PC-3 (cell line): ENCODE results near the gene ONECUT3. TPM values are rescaled to one million over a fixed set of nuclear protein-coding genes. Genes with fewer than 3 reads are reported as not detected.

Experiments used
- ATAC-seq: fragments of 200-7000 bp; cut with Tn5 transposase; 2 replicates; pipeline ENCODE4 v1.9.1; 2020; ENCODE audit warnings: mild to moderate bottlenecking, moderate library complexity
- BruUV-seq: library from RNA; stranded (reverse); fragments of 400-500 nt; replicated peaks from 2 replicates; lab custom pipeline; 2021; lab: Mats Ljungman, UMichigan
- CTCF ChIA-PET: fragments of 300-600 bp; sonication (Branson Sonifier 250); formaldehyde crosslinking; loops from one replicate; lab custom pipeline; 2022; ENCODE audit warnings: antibody characterized with exemption; lab: Charles Lee
- POLR2A ChIA-PET: fragments of 300-600 bp; sonication (Branson Sonifier 250); formaldehyde crosslinking; loops from one replicate; lab custom pipeline; 2022; ENCODE audit warnings: antibody characterized with exemption; ENCODE audit not compliant: unreplicated experiment; lab: Charles Lee
- DNase-seq: peaks from one replicate; pipeline ENCODE4 v3.0.0-alpha.2; 2015
- H2AFZ ChIP-seq: fragments of 300-600 bp; sonication (generic); 2 replicates; pipeline ENCODE4 v1.6.0; 2016; ENCODE audit warnings: antibody characterized with exemption, low read length
- H3F3A ChIP-seq: fragments of 300-600 bp; sonication (generic); one replicate; pipeline ENCODE4 v1.6.0; 2017; ENCODE audit warnings: antibody characterized with exemption, low read length, control low read depth, mild to moderate bottlenecking; ENCODE audit not compliant: unreplicated experiment
- H3K27ac ChIP-seq: fragments of 300-600 bp; sonication (generic); 2 replicates; pipeline ENCODE4 v1.5.1; 2016; ENCODE audit warnings: mild to moderate bottlenecking, low read length
- H3K27me3 ChIP-seq: fragments of 300-600 bp; sonication (generic); 2 replicates; pipeline ENCODE4 v1.6.1; 2016; ENCODE audit warnings: low read length, mixed read lengths
- H3K36me3 ChIP-seq: fragments of 300-600 bp; sonication (generic); 2 replicates; pipeline ENCODE4 v1.6.1; 2016; ENCODE audit warnings: low read depth, mixed run types, low read length, mixed read lengths
- H3K4me1 ChIP-seq: fragments of 300-600 bp; sonication (generic); 2 replicates; pipeline ENCODE4 v1.5.1; 2016; ENCODE audit warnings: low read length; ENCODE audit not compliant: insufficient read depth
- H3K4me2 ChIP-seq: fragments of 300-600 bp; sonication (generic); 2 replicates; pipeline ENCODE4 v1.6.0; 2016; ENCODE audit warnings: low read length
- H3K4me3 ChIP-seq: fragments of 300-600 bp; sonication (generic); 2 replicates; pipeline ENCODE4 v1.5.1; 2016; ENCODE audit warnings: mild to moderate bottlenecking, low read length, mixed read lengths
- H3K79me2 ChIP-seq: fragments of 300-600 bp; sonication (generic); 2 replicates; pipeline ENCODE4 v1.6.1; 2017; ENCODE audit warnings: low read length, mixed read lengths
- H3K9ac ChIP-seq: fragments of 300-600 bp; sonication (generic); 2 replicates; pipeline ENCODE4 v1.6.0; 2016; ENCODE audit warnings: mild to moderate bottlenecking, low read length
- H3K9me2 ChIP-seq: fragments of 300-600 bp; sonication (generic); replicated peaks from 2 replicates; pipeline ENCODE4 v1.6.1; 2016; ENCODE audit warnings: mixed run types, low read length, mixed read lengths
- H3K9me3 ChIP-seq: fragments of 300-600 bp; sonication (generic); 2 replicates; pipeline ENCODE4 v1.6.1; 2016; ENCODE audit warnings: low read length, mixed read lengths
- H4K20me1 ChIP-seq: fragments of 300-600 bp; sonication (generic); 2 replicates; pipeline ENCODE4 v1.6.1; 2016; ENCODE audit warnings: low read length, mixed read lengths
- EZH2 ChIP-seq: fragments of 300-600 bp; sonication (generic); IDR thresholded peaks from one replicate; pipeline ENCODE4 v1.6.1; 2017; ENCODE audit warnings: antibody characterized with exemption, mild to moderate bottlenecking, low read length; ENCODE audit not compliant: unreplicated experiment
- EZH2phosphoT487 ChIP-seq: fragments of 300-600 bp; sonication (generic); IDR thresholded peaks from 2 replicates; pipeline ENCODE4 v1.6.1; 2018; ENCODE audit warnings: mild to moderate bottlenecking, antibody characterized with exemption, low read length, borderline replicate concordance
- intact Hi-C: fragments of 100-400 bp; cut with micrococcal nuclease; formaldehyde crosslinking; loops from 2 replicates; pipeline ENCODE4 v1.9.0; 2023
- total RNA-seq: library from RNA; depleted of rRNA; stranded (reverse); fragments of >200 nt; gene quantifications from 2 replicates; pipeline ENCODE4 v1.2.3, GENCODE V29; 2014
- TF ChIP-seq, protein P1 (sequence below): fragments of 300-600 bp; sonication (generic); conservative IDR thresholded peaks from 2 replicates; pipeline ENCODE4 v1.5.1; 2017; ENCODE audit warnings: antibody characterized with exemption, low read depth, mild to moderate bottlenecking, low read length

Gene ONECUT3
- total RNA-seq, 1 experiment from 2014 or later, result 1.4 TPM

DNA sequence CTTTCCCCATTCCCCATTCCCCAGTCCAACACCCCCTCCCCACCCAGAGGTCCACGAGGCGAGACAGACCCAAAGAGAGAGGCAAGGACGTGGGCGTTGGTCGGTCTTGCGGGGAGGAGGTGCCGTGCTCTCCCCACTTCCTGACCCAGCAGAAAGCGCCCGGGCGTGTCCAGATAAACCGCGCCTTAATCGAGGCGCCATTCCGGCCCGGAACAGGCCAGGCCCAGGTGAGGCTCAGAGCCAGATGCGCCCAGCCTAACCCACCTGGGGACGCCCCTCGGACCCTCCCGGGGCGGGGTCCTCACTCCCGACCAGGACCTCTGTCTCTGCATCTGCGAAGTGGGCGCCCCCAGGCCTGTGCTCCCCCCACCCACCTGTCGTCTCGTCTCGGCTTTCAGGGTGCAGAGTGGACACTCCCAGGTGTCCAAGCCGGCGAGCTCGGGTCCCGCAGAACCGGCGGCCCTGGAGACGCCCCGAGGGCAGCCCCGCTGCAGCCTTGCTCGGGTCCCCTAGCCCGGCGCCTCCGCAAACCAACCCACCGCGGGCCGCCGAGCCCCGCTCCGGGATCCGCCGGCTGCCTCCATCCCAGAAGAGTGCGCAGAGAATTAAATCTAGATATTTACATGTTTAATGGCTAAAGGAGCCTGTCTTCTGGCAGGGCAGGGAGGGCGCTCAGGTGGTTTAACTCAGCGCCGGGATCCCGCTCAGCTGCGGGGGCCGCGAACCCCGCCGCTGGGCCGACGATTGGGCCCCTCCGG is 5.0 kb upstream of the ONECUT3 start:
- TF ChIP-seq EZH2phosphoT487, result no peak
- Histone ChIP-seq H3K4me3 (peak overlapping the region; percentile 70), H3K9ac (peak overlapping the region; percentile 95), H3K9me2 (no peaks in the 10 kb centered on the region), H3K79me2 (no peaks in the 10 kb centered on the region), H4K20me1 (no peaks in the 10 kb centered on the region), H3K4me1 (peaks cover 42% of the 10 kb centered on the region), H3K27ac (peak overlapping the region; percentile 99), H3K36me3 (no peaks in the 10 kb centered on the region), H3K27me3 (0 out of 2 replicates have a peak, but pooled peaks cover 4% of the 10 kb centered on the region), H3K9me3 (no peaks in the 10 kb centered on the region), H2AFZ (peak overlapping the region; percentile 59), H3K4me2 (peak overlapping the region; percentile 97), H3F3A (no peaks in the 10 kb centered on the region)
- ATAC-seq, result peak; percentile 34
- ChIA-PET CTCF (no interaction called here), POLR2A (interaction anchor here (0.5 kb wide), 1 partner anchor 25 kb away, joined by 7 read pairs; no protein-coding TSS in a partner anchor)
- DNase-seq, result no peak
- BruUV-seq, result no TSS peak
- intact Hi-C loops, result loop anchor here (5.0 kb wide), 1 partner anchor 76 kb away; no protein-coding TSS in a partner anchor

DNA sequence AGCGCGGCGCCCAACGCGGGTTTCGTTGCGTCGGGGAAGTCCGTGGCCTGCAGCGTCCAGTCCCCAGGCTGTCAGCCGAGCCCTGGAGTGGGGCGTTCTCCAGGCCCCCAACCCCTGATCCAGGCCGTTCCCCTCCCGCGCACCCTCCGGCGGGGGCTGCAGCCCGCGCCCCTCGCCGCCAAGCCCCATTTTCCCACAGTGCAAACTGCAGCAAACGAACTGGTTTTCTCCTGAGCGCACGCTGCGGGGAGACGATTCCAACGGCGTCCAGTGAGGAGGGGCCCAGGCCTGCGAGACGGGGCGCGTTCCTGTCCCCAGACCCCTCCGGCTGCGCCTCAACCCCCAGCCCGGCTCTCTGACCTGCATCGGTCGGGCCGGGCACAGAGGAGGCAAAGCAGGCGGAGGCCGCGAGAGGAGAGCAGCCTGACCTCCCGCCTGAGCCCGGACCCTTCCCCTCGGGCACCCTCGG is 4.4 kb upstream of the ONECUT3 start:
- Histone ChIP-seq H3K9ac (peak overlapping the region; percentile 95), H3K27ac (peak overlapping the region; percentile 99)

More for the DNA sequence above, 4.4 kb upstream of the ONECUT3 start:
- H3F3A ChIP-seq, result no peaks in the 10 kb centered on the region
- no peaks in the 10 kb centered on the region for H3K36me3 ChIP-seq
- H2AFZ ChIP-seq, result peak overlapping the region; percentile 59; the same call in 1 of the 2 replicates
- POLR2A ChIA-PET, result no interaction called here
- H3K79me2 ChIP-seq, result no peaks in the 10 kb centered on the region
- TF ChIP-seq EZH2 (no peak), EZH2phosphoT487 (no peak)
- TF ChIP-seq, protein P1, sequence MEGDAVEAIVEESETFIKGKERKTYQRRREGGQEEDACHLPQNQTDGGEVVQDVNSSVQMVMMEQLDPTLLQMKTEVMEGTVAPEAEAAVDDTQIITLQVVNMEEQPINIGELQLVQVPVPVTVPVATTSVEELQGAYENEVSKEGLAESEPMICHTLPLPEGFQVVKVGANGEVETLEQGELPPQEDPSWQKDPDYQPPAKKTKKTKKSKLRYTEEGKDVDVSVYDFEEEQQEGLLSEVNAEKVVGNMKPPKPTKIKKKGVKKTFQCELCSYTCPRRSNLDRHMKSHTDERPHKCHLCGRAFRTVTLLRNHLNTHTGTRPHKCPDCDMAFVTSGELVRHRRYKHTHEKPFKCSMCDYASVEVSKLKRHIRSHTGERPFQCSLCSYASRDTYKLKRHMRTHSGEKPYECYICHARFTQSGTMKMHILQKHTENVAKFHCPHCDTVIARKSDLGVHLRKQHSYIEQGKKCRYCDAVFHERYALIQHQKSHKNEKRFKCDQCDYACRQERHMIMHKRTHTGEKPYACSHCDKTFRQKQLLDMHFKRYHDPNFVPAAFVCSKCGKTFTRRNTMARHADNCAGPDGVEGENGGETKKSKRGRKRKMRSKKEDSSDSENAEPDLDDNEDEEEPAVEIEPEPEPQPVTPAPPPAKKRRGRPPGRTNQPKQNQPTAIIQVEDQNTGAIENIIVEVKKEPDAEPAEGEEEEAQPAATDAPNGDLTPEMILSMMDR, result no peak
- H3K9me3 ChIP-seq, result no peaks in the 10 kb centered on the region
- peak overlapping the region; percentile 97 for H3K4me2 ChIP-seq
- DNase-seq (no peak), ATAC-seq (no peak)
- intact Hi-C loops, result loop anchor here (5.0 kb wide), 1 partner anchor 77 kb away; no protein-coding TSS in a partner anchor
- CTCF ChIA-PET, result no interaction called here
- H3K9me2 ChIP-seq, result no peaks in the 10 kb centered on the region
- H3K27me3 ChIP-seq, result 0 out of 2 replicates have a peak, but pooled peaks cover 4% of the 10 kb centered on the region
- no TSS peak for BruUV-seq
- peaks cover 42% of the 10 kb centered on the region for H3K4me1 ChIP-seq
- H3K4me3 ChIP-seq, result peak overlapping the region; percentile 70
- no peaks in the 10 kb centered on the region for H4K20me1 ChIP-seq
